HepG2 (cell line): ENCODE measurements around the gene QRFPR. TPM values are rescaled to one million over a fixed set of nuclear protein-coding genes. Genes with fewer than 3 reads are reported as not detected.

Source experiments
- ATAC-seq: fragments of 200-7000 bp; cut with Tn5 transposase; 3 replicates; pipeline ENCODE4 v1.9.1; 2020; ENCODE audit warnings: mild to moderate bottlenecking, moderate library complexity
- BruUV-seq: library from RNA; stranded (reverse); fragments of 400-500 nt; replicated peaks from 2 replicates; lab custom pipeline; 2021; lab: Mats Ljungman, UMichigan
- CTCF ChIA-PET: fragments of 300-600 bp; formaldehyde crosslinking; extraction: SDS; loops from one replicate; lab custom pipeline; 2021; ENCODE audit warnings: low total read pairs, inconsistent platforms, low intra/inter-chr PET ratio; lab: Yijun Ruan, JAX
- POLR2A ChIA-PET: fragments of 350-600 bp; sonication (Branson Sonifier 250); formaldehyde crosslinking; loops from one replicate; lab custom pipeline; 2020; ENCODE audit warnings: antibody characterized with exemption, inconsistent platforms; lab: Yijun Ruan, JAX
- DNase-seq: peaks from one replicate; pipeline ENCODE4 v3.0.0-alpha.2; 2015; ENCODE audit warnings: low spot score
- FAIRE-seq: peaks from 3 replicates; lab custom pipeline; 2011; peaks lifted over from hg19 to GRCh38; lab: Jason Lieb, UNC
- H2AFZ ChIP-seq: one replicate; pipeline ENCODE4 v1.6.1; 2011; ENCODE audit warnings: low read length, inconsistent platforms
- H3K27ac ChIP-seq: fragments of 300-600 bp; 3 replicates; pipeline ENCODE4 v1.8.0; 2011; ENCODE audit warnings: mixed run types, mild to moderate bottlenecking, mixed read lengths, low read length, inconsistent platforms; ENCODE audit not compliant: insufficient read depth; ENCODE audit errors: extremely low read length
- H3K27me3 ChIP-seq, 2 experiments: fragments of 200-600 bp in 1 of 2; 2 replicates in 1 of 2; 3 replicates in 1 of 2; pipeline versions ENCODE4 v1.6.0 to v1.8.0; 2011; ENCODE audit warnings: low read length in 2 of 2, mild to moderate bottlenecking in 2 of 2, moderate library complexity in 2 of 2, inconsistent platforms in 1 of 2; ENCODE audit not compliant: insufficient read depth in 2 of 2, control insufficient read depth in 1 of 2
- H3K36me3 ChIP-seq, 2 experiments: fragments of 200-600 bp in 1 of 2; replicated peaks in 1 of 2; 2 replicates in 1 of 2; 3 replicates in 1 of 2; pipeline versions ENCODE4 v1.5.1 to v1.8.0; 2011; ENCODE audit warnings: low read length in 2 of 2, inconsistent platforms in 1 of 2; ENCODE audit not compliant: insufficient read depth in 2 of 2, control insufficient read depth in 1 of 2
- H3K4me1 ChIP-seq: 2 replicates; pipeline ENCODE4 v1.5.1; 2012; ENCODE audit warnings: low read length, inconsistent platforms; ENCODE audit not compliant: insufficient read depth
- H3K4me2 ChIP-seq: 2 replicates; pipeline ENCODE4 v1.6.0; 2011; ENCODE audit warnings: low read depth, low read length, inconsistent platforms
- H3K4me3 ChIP-seq, 3 experiments: fragments of 200-600 bp in 1 of 3; sonication (generic), shearing (Covaris generic) in 1 of 3; replicated peaks in 1 of 3; 2 replicates each; pipeline ENCODE4 v1.5.1; 2011 to 2016; ENCODE audit warnings: low read length in 3 of 3, inconsistent platforms in 2 of 3, low read depth in 2 of 3, mild to moderate bottlenecking in 2 of 3, control low read depth in 1 of 3, mixed read lengths in 1 of 3; ENCODE audit not compliant: insufficient read depth in 1 of 3
- H3K79me2 ChIP-seq: one replicate; pipeline ENCODE4 v1.6.1; 2011; ENCODE audit warnings: low read length, inconsistent platforms; ENCODE audit not compliant: insufficient read depth
- H3K9ac ChIP-seq: 2 replicates; pipeline ENCODE4 v1.6.0; 2011; ENCODE audit warnings: mild to moderate bottlenecking, low read depth, low read length, inconsistent platforms; ENCODE audit not compliant: insufficient read depth
- H3K9me3 ChIP-seq: 2 replicates; pipeline ENCODE4 v1.5.1; 2012; ENCODE audit warnings: mild to moderate bottlenecking, low read length
- H4K20me1 ChIP-seq: 2 replicates; pipeline ENCODE4 v1.6.0; 2011; ENCODE audit warnings: inconsistent platforms, mild to moderate bottlenecking, low read length, moderate library complexity; ENCODE audit not compliant: insufficient read depth
- BCLAF1 ChIP-seq: fragments of 450-650 bp; IDR thresholded peaks from 2 replicates; pipeline ENCODE4 v1.6.1; 2017; ENCODE audit warnings: mild to moderate bottlenecking
- CERS6 ChIP-seq: sonication (generic); formaldehyde crosslinking; IDR thresholded peaks from 2 replicates; pipeline ENCODE4 v1.5.0; 2020; ENCODE audit warnings: missing genetic modification reagents
- FOXO1 ChIP-seq: sonication (generic); formaldehyde crosslinking; IDR thresholded peaks from 2 replicates; pipeline ENCODE4 v1.4.0; 2020; ENCODE audit warnings: missing genetic modification reagents
- PCBP2 ChIP-seq: fragments of 200-400 bp; formaldehyde crosslinking; optimal IDR thresholded peaks from 2 replicates; pipeline ENCODE3; 2018; ENCODE audit warnings: low read length, low read depth; ENCODE audit not compliant: poor library complexity, severe bottlenecking
- ZNF343 ChIP-seq: sonication (generic); formaldehyde crosslinking; IDR thresholded peaks from 2 replicates; pipeline ENCODE4 v1.4.0; 2020; ENCODE audit warnings: mild to moderate bottlenecking, missing genetic modification reagents
- ZNF484 ChIP-seq: sonication (generic); formaldehyde crosslinking; IDR thresholded peaks from 2 replicates; pipeline ENCODE4 v1.5.1; 2020; ENCODE audit warnings: mild to moderate bottlenecking, low read depth, missing genetic modification reagents, borderline replicate concordance
- WGBS: methylation state at CpG from one replicate; pipeline ENCODE4 v1.1.6; 2017; ENCODE audit warnings: low lambda C conversion rate; 5-methylcytosine and 5-hydroxymethylcytosine counted together
- in situ Hi-C: cut with HindIII; loops from 2 replicates; pipeline ENCODE4 v1.10.0; 2017; ENCODE audit warnings: low pct_unique_long_range_greater_than_20kb; ENCODE audit not compliant: extremely low pct_ligation_motif_present
- intact Hi-C: fragments of 100-400 bp; cut with micrococcal nuclease; formaldehyde crosslinking; loops from one replicate; pipeline ENCODE4 v1.10.0; 2022; ENCODE audit not compliant: unreplicated experiment
- polyA plus RNA-seq, 8 experiments: library from polyadenylated mRNA; depleted of rRNA in 3 of 8; stranded (reverse) in 7 of 8; unstranded in 1 of 8; fragments of >200 nt; fragmentation: Illumina TruSeq in 4 of 8; extraction: Trizol in 4 of 8; gene quantifications; 2 replicates each; pipeline versions ENCODE4 v1.2.1 to v1.2.3, GENCODE V29; 2011 to 2016; ENCODE audit warnings: low read depth in 4 of 8, missing spikeins in 1 of 8, mixed read lengths in 1 of 8; ENCODE audit not compliant: insufficient read depth in 1 of 8
- total RNA-seq, 5 experiments: library from RNA; depleted of rRNA; stranded (reverse); fragments of >200 nt; fragmentation: Illumina TruSeq; extraction: Trizol; gene quantifications; 2 replicates each; pipeline ENCODE4 v1.2.3, GENCODE V29; 2016; ENCODE audit warnings: low read depth in 1 of 5
- TF ChIP-seq, protein P1 (sequence below): sonication (generic); formaldehyde crosslinking; IDR thresholded peaks from 2 replicates; pipeline ENCODE4 v1.4.0; 2020; ENCODE audit warnings: missing genetic modification reagents
- TF ChIP-seq, protein P2 (sequence below): sonication (generic); formaldehyde crosslinking; conservative IDR thresholded peaks from 2 replicates; pipeline ENCODE4 v1.4.0; 2020; ENCODE audit warnings: missing genetic modification reagents
- TF ChIP-seq, protein P3 (sequence below): sonication (generic); formaldehyde crosslinking; IDR thresholded peaks from 2 replicates; pipeline ENCODE4; 2020; ENCODE audit warnings: missing genetic modification reagents, mild to moderate bottlenecking, borderline replicate concordance

The QRFPR gene
- total and polyA plus RNA-seq, 2 of the 13 experiments (the other 11 are each of a cell fraction or from before 2014, with no cell fraction given): not detected

DNA sequence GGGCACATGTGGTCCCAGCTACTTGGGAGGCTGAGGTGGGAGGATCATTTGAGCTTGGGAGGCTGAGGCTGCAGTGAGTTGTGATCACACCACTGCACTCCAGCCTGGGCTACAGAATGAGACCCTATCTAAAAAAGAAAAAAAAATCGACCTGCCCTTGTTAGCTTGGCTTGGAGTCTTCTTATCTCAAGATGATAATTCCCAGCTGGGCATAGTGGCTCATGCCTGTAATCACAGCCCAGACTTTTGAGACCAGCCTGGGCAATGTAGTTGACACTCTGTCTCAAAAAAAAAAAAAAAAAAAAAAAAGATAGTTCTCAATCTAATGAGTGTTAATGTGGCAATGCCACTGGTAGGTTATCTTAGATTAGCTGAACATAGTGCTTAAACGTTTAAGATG lies 41.0 kb downstream of the QRFPR start:
- Histone ChIP-seq H4K20me1 (no peaks in the 10 kb centered on the region), H3K36me3 (no peaks in the 10 kb centered on the region), H3K4me1 (no peaks in the 10 kb centered on the region), H3K79me2 (no peaks in the 10 kb centered on the region), H3K27me3 (no peaks in the 10 kb centered on the region), H3K9me3 (no peaks in the 10 kb centered on the region), H3K27ac (no peak overlapping the region), H3K9ac (no peak overlapping the region), H2AFZ (no peak overlapping the region), H3K4me2 (no peak overlapping the region), H3K4me3 (no peak overlapping the region)
- TF ChIP-seq, protein P1, sequence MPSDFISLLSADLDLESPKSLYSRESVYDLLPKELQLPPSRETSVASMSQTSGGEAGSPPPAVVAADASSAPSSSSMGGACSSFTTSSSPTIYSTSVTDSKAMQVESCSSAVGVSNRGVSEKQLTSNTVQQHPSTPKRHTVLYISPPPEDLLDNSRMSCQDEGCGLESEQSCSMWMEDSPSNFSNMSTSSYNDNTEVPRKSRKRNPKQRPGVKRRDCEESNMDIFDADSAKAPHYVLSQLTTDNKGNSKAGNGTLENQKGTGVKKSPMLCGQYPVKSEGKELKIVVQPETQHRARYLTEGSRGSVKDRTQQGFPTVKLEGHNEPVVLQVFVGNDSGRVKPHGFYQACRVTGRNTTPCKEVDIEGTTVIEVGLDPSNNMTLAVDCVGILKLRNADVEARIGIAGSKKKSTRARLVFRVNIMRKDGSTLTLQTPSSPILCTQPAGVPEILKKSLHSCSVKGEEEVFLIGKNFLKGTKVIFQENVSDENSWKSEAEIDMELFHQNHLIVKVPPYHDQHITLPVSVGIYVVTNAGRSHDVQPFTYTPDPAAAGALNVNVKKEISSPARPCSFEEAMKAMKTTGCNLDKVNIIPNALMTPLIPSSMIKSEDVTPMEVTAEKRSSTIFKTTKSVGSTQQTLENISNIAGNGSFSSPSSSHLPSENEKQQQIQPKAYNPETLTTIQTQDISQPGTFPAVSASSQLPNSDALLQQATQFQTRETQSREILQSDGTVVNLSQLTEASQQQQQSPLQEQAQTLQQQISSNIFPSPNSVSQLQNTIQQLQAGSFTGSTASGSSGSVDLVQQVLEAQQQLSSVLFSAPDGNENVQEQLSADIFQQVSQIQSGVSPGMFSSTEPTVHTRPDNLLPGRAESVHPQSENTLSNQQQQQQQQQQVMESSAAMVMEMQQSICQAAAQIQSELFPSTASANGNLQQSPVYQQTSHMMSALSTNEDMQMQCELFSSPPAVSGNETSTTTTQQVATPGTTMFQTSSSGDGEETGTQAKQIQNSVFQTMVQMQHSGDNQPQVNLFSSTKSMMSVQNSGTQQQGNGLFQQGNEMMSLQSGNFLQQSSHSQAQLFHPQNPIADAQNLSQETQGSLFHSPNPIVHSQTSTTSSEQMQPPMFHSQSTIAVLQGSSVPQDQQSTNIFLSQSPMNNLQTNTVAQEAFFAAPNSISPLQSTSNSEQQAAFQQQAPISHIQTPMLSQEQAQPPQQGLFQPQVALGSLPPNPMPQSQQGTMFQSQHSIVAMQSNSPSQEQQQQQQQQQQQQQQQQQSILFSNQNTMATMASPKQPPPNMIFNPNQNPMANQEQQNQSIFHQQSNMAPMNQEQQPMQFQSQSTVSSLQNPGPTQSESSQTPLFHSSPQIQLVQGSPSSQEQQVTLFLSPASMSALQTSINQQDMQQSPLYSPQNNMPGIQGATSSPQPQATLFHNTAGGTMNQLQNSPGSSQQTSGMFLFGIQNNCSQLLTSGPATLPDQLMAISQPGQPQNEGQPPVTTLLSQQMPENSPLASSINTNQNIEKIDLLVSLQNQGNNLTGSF (CRISPR knock-in tag): no peak
- TF ChIP-seq FOXO1 (CRISPR knock-in tag): no peak
- TF ChIP-seq ZNF484 (CRISPR knock-in tag): no peak
- no peak for TF ChIP-seq ZNF343 (CRISPR knock-in tag)
- TF ChIP-seq CERS6 (CRISPR knock-in tag): no peak
- TF ChIP-seq, protein P2, sequence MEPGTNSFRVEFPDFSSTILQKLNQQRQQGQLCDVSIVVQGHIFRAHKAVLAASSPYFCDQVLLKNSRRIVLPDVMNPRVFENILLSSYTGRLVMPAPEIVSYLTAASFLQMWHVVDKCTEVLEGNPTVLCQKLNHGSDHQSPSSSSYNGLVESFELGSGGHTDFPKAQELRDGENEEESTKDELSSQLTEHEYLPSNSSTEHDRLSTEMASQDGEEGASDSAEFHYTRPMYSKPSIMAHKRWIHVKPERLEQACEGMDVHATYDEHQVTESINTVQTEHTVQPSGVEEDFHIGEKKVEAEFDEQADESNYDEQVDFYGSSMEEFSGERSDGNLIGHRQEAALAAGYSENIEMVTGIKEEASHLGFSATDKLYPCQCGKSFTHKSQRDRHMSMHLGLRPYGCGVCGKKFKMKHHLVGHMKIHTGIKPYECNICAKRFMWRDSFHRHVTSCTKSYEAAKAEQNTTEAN: no peak
- no peak for TF ChIP-seq PCBP2
- no peak for TF ChIP-seq BCLAF1
- TF ChIP-seq, protein P3, sequence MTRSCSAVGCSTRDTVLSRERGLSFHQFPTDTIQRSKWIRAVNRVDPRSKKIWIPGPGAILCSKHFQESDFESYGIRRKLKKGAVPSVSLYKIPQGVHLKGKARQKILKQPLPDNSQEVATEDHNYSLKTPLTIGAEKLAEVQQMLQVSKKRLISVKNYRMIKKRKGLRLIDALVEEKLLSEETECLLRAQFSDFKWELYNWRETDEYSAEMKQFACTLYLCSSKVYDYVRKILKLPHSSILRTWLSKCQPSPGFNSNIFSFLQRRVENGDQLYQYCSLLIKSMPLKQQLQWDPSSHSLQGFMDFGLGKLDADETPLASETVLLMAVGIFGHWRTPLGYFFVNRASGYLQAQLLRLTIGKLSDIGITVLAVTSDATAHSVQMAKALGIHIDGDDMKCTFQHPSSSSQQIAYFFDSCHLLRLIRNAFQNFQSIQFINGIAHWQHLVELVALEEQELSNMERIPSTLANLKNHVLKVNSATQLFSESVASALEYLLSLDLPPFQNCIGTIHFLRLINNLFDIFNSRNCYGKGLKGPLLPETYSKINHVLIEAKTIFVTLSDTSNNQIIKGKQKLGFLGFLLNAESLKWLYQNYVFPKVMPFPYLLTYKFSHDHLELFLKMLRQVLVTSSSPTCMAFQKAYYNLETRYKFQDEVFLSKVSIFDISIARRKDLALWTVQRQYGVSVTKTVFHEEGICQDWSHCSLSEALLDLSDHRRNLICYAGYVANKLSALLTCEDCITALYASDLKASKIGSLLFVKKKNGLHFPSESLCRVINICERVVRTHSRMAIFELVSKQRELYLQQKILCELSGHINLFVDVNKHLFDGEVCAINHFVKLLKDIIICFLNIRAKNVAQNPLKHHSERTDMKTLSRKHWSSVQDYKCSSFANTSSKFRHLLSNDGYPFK: no peak
- BruUV-seq: no TSS peak
- ChIA-PET CTCF (no interaction called here), POLR2A (no interaction called here)
- intact Hi-C loops (no loop called here), in situ Hi-C loops (no loop called here)
- ATAC-seq (no peak), FAIRE-seq (no peak), DNase-seq (no peak)
- 0% methylated on average over 2 of the region's 2 CpGs for WGBS
